Ovary (tissue), 9 donors: ENCODE measurements around the gene HNRNPH3. TPM values are rescaled to one million over a fixed set of nuclear protein-coding genes. Genes with fewer than 3 reads are reported as not detected.
A peak's percentile ranks its signal among the peaks of the same experiment; 100 is the strongest.

Source experiments
- DNase-seq, 5 donors: peaks; one replicate each; pipeline ENCODE4 v3.0.0-alpha.2; 2019 to 2020
- H3K27ac ChIP-seq, 2 donors: fragments of 200-600 bp; one replicate each; pipeline versions ENCODE4 v1.5.1 to v1.8.0; 2019 to 2022
- H3K27me3 ChIP-seq: fragments of 200-600 bp; one replicate; pipeline ENCODE4 v1.8.0; 2022
- H3K36me3 ChIP-seq: fragments of 200-600 bp; sonication (generic); one replicate; pipeline ENCODE4 v1.5.1; 2019
- H3K4me1 ChIP-seq: one replicate; pipeline ENCODE4 v1.8.1; 2013; ENCODE audit warnings: mild to moderate bottlenecking, moderate library complexity; ENCODE audit not compliant: insufficient read depth
- H3K4me3 ChIP-seq: fragments of 200-600 bp; sonication (generic); one replicate; pipeline ENCODE4 v1.5.1; 2017
- H3K9me3 ChIP-seq, 2 donors: fragments of 200-600 bp in 1 of 2; sonication (generic) in 1 of 2; one replicate each; pipeline versions ENCODE4 v1.5.1 to v1.8.1; 2013 to 2019; ENCODE audit warnings: mild to moderate bottlenecking in 1 of 2, moderate library complexity in 1 of 2
- EP300 ChIP-seq: sonication (generic); formaldehyde crosslinking; IDR thresholded peaks from one replicate; pipeline ENCODE4 v1.6.1; 2017; ENCODE audit warnings: antibody characterized with exemption
- POLR2A ChIP-seq: fragments of 450-650 bp; IDR thresholded peaks from one replicate; pipeline ENCODE4 v1.6.1; 2017; ENCODE audit warnings: antibody characterized with exemption, mild to moderate bottlenecking, moderate library complexity
- WGBS, 3 donors: extraction: QIAGEN DNeasy Blood & Tissue Kit in 1 of 3; methylation state at CpG; one replicate each; pipeline versions ENCODE4 v1.1.5 to v1.1.7; 2013 to 2017; 5-methylcytosine and 5-hydroxymethylcytosine counted together
- intact Hi-C, 4 donors: fragments of 100-400 bp; cut with DNase I; formaldehyde crosslinking; loops; one replicate each; pipeline versions ENCODE4 v1.11.0 to v1.15.1; 2022 to 2023
- polyA plus RNA-seq, 2 donors: library from polyadenylated mRNA; stranded (reverse); fragments of 200-250 nt in 1 of 2; fragments of 350-450 nt in 1 of 2; fragmentation: Illumina TruSeq in 1 of 2; extraction: RNeasy Lipid Tissue Mini Kit (QIAGEN cat#74804) in 1 of 2; gene quantifications; one replicate each; pipeline ENCODE4 v1.2.3, GENCODE V29; 2013 to 2014
- total RNA-seq, 7 donors: library from RNA; depleted of rRNA in 2 of 7; stranded (reverse); fragments of >200 nt in 2 of 7; fragmentation: NEBNext Ultra II Directional in 3 of 7; extraction: Animal tissue kit (Norgen Biotek cat#: 25700) in 3 of 7; gene quantifications; one replicate each; pipeline versions ENCODE4 v1.1.0 to v1.2.4, GENCODE V29; 2016 to 2023
- TF ChIP-seq, protein P1 (sequence below), 3 donors: fragments of 450-650 bp in 2 of 3; fragments of 200-600 bp in 1 of 3; IDR thresholded peaks; one replicate each; pipeline versions ENCODE4 v1.5.1 to v1.8.0; 2016 to 2022; ENCODE audit warnings: antibody characterized with exemption in 3 of 3, mild to moderate bottlenecking in 1 of 3
- donor health status: DM: no; HTN: no; CAD: no; lungs with moderate emphysema.
- donor health status: DM: no; HTN: no; CAD: no.
- donor health status: Bipolar disorder and iron deficiency.
- donor health status: DM: yes; HTN: yes; CAD: no.
- donor health status: DM: no; HTN: no; CAD: no.
- donor health status: DM: yes; HTN: yes; CAD: no.

The HNRNPH3 gene
- total and polyA plus RNA-seq, 9 donors, result 38.9 to 337 (median 123) TPM

GRCh38 chr10:68348265-68348741, 16.4 kb downstream of the HNRNPH3 start:
- TF ChIP-seq, protein P1, sequence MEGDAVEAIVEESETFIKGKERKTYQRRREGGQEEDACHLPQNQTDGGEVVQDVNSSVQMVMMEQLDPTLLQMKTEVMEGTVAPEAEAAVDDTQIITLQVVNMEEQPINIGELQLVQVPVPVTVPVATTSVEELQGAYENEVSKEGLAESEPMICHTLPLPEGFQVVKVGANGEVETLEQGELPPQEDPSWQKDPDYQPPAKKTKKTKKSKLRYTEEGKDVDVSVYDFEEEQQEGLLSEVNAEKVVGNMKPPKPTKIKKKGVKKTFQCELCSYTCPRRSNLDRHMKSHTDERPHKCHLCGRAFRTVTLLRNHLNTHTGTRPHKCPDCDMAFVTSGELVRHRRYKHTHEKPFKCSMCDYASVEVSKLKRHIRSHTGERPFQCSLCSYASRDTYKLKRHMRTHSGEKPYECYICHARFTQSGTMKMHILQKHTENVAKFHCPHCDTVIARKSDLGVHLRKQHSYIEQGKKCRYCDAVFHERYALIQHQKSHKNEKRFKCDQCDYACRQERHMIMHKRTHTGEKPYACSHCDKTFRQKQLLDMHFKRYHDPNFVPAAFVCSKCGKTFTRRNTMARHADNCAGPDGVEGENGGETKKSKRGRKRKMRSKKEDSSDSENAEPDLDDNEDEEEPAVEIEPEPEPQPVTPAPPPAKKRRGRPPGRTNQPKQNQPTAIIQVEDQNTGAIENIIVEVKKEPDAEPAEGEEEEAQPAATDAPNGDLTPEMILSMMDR (IDR thresholded peaks at IDR 0.05), result peak in 1 of 3 donors; percentile 9
- no peak for TF ChIP-seq POLR2A
- H3K36me3 ChIP-seq, result no peaks in the 10 kb centered on the region
- intact Hi-C loops, result no loop called here
- H3K4me1 ChIP-seq, result no peaks in the 10 kb centered on the region
- no peak overlapping the region for H3K27ac ChIP-seq
- no peaks in the 10 kb centered on the region for H3K27me3 ChIP-seq
- H3K4me3 ChIP-seq, result no peak overlapping the region
- DNase-seq, result no peak
- WGBS, 3 donors, result 55 to 78% (median 69%) methylated on average over 2 of the region's 2 CpGs
- H3K9me3 ChIP-seq, result no peaks in the 10 kb centered on the region

GRCh38 chr10:68353537-68353936, 21.7 kb downstream of the HNRNPH3 start:
- DNase-seq, result no peak
- no peaks in the 10 kb centered on the region for H3K4me1 ChIP-seq
- intact Hi-C loops, result loop anchor here in 1 of 4 donors (10.0 kb wide), 1 partner anchor 979 kb away; no protein-coding TSS in a partner anchor
- WGBS, 3 donors, result 90 to 96% (median 91%) methylated on average over 2 of the region's 2 CpGs
- TF ChIP-seq, protein P1 (IDR thresholded peaks at IDR 0.05), result no peak
- TF ChIP-seq EP300, result no peak
- no peak for TF ChIP-seq POLR2A
- H3K36me3 ChIP-seq, result no peaks in the 10 kb centered on the region
- no peak overlapping the region for H3K27ac ChIP-seq
- H3K27me3 ChIP-seq, result no peaks in the 10 kb centered on the region
- no peak overlapping the region for H3K4me3 ChIP-seq
- H3K9me3 ChIP-seq, result no peaks in the 10 kb centered on the region

DNA sequence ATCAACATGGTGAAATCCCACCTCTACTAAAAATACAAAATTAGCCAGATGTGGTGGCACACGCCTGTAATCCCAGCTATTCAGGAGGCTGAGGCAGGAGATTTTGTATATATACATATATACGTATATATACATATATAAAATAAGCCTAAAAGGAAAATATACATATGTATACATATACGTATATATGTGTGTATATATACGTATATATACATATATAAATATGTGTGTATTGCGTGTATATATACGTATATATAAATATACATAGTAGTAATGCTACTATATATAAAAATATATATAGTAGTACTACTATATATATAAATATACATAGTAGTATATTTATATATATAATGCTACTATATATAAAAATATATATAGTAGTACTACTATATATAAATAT, 27.3 kb downstream of the HNRNPH3 start:
- no peak overlapping the region for H3K4me3 ChIP-seq
- no peak for DNase-seq
- intact Hi-C loops, result loop anchor here in 1 of 4 donors (10.0 kb wide), 1 partner anchor 984 kb away; no protein-coding TSS in a partner anchor
- 91 to 96% (median 95%) methylated on average over 6 of the region's 6 CpGs for WGBS, 3 donors
- H3K36me3 ChIP-seq, result no peaks in the 10 kb centered on the region
- TF ChIP-seq, protein P1 (IDR thresholded peaks at IDR 0.05), result no peak
- TF ChIP-seq POLR2A, result no peak
- no peaks in the 10 kb centered on the region for H3K9me3 ChIP-seq
- no peaks in the 10 kb centered on the region for H3K4me1 ChIP-seq
- H3K27me3 ChIP-seq, result no peaks in the 10 kb centered on the region
- no peak overlapping the region for H3K27ac ChIP-seq

DNA sequence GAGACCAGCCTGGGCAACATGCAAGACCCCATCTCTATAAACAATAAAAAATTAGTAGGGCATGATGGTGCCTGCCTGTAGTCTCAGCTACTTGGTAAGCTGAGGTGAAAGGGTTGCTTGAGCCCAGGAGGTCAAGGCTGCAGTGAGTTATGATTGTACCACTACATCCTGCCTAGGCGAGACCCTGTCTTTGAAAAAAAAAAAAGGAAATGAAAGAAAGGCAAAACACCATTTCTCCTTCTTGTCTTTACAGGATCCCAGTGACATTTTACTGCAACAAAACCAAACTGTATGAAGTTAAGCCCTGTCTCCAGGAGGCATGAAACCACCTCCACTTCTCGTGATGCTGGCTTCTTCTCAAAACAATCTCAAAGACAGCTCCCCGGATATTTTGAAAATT, 30.7 kb downstream of the HNRNPH3 start:
- no peak overlapping the region for H3K27ac ChIP-seq
- WGBS, 3 donors, result 82 to 91% (median 85%) methylated on average over 3 of the region's 3 CpGs
- no peak for DNase-seq
- no peaks in the 10 kb centered on the region for H3K27me3 ChIP-seq
- no peak overlapping the region for H3K4me3 ChIP-seq
- H3K4me1 ChIP-seq, result no peaks in the 10 kb centered on the region
- H3K36me3 ChIP-seq, result no peaks in the 10 kb centered on the region
- intact Hi-C loops, result no loop called here
- TF ChIP-seq, protein P1 (IDR thresholded peaks at IDR 0.05), result no peak
- H3K9me3 ChIP-seq, result no peaks in the 10 kb centered on the region
